ENCODE measurements around the gene NPSR1.
"Not testable (repeated sequence)": the region's sequence is repeated elsewhere in the genome, so short reads cannot be mapped to it uniquely, and the experiment has no call there.

Gene NPSR1

GRCh38 chr7:34759477-34760125 lies 101.6 kb downstream of the NPSR1 start:
- DNase-seq = no peak

DNA sequence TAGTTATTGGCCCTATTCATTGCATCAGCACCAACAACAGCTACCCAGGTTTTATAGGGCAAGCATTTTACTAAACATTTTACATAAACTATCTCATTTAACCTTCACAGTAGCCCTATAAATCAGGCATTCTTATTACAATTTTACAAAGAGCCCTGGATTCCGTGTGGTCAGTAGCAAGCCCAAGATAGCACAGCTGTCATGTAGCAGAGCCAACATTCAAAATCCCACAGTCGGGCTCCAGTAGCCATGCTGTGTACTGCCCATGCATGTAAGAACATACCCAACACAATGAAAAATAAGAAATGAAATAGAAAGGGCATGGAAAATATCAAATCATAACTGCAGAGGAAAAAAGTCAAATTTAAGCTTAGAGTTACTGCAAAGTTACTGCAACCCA lies 102.3 kb downstream of the NPSR1 start:
- DNase-seq = no peak

DNA sequence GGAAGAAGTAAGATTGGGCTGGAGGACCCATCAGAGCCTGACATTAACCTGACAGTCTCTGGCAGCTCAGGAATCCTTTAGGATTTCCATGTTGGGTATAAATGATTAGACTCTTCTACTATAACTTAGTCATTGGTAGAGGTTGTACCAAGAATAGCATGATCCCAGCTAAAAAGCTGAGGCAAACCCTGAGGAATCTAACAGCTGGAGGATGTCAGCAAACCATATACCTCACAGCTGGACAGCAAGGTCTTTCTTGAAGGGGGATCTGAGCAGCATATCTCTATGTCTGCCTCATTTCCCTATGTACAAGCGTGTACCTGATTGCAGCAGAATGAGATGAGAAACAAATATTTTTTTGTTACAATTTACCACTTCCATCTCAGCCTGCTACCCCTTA lies 103.2 kb downstream of the NPSR1 start:
- DNase-seq = no peak

DNA sequence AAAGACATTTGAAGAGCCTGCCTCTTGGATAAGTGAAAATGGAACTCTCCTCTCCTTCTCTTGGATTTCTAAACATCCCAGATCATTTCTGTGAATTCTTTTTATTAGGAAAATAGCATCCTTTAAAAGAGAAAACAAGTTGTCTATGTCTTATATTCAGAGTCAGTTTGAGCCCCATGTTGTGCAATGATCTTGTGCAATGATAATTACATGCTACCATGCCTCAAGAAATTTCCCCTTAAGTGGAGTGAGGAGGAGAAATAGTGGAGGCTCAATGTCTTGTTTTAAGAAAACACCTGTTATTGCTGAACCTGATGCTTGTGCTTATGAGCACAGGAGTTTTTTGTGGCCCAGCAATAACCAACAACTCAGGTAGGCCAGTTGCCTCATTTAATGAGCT lies 103.6 kb downstream of the NPSR1 start:
- DNase-seq = no peak

DNA sequence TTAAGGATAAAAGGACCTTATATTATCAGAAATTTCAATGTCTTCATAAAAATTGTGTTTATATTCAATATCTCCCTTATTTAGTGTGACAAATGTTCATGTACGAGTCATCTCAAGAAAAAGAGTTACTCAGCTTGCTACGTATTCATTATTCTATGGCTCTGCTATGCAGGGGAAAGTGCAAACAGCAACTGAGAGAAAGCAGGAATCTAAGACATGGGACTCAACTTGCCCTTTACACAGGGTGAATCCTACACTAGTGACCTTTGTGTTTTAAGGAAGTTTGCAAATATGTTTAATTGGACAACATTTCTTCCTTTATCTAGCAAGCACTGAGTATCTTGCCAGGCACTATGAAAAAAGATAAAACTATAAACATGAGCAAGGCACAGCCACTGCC lies 104.7 kb downstream of the NPSR1 start:
- no peak for DNase-seq

GRCh38 chr7:34772296-34772938 lies 114.4 kb downstream of the NPSR1 start:
- no peak for DNase-seq

DNA sequence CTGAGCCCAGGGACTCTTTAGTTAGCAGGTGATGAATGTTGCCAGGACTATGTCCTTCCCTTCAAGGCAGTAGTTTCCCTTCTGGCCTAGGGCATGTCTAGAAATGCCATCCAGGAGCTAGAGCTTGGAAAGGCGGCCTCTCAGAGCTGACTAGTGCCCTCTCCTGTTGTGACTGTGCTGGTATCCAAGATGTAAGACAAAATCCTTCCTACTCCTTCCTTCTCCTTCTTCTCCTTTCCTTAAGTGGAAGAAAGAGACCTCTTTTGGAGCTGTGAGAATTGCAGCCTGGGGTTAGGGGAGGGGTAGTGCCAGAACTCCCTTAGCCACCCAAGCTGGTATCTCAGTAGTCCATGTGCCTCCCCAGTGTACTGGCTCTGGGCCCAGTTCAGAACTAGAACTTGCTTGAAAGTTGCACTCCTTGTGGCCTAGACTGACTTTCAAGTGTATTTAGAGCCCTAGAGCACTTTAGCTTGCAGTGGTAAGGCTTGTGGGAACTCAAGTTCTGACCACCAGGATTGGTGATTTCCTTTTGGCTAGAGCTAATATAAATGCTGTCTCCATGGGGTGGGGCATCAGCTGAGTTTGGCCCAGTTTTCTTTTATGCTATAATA lies 118.8 kb downstream of the NPSR1 start:
- DNase-seq = no peak

DNA sequence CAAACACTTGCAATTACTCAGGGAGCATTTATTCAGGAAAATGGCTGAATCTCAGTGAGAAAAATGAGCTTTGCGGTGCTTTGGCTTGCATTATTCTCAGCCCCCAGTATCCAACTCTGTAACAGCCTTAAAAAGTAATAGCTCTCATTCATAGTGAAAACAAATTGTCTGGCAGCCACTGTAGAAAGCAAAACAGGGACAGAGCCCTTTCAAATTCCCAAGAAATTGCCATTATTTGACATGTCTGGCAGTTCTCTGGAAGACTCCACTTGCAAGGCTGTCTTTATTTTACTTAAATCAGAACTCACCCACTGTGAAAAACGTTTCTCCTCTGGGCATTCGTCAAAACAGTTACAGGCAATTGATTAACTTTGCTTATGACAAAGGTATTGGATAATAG lies 122.5 kb downstream of the NPSR1 start:
- no peak for DNase-seq

DNA sequence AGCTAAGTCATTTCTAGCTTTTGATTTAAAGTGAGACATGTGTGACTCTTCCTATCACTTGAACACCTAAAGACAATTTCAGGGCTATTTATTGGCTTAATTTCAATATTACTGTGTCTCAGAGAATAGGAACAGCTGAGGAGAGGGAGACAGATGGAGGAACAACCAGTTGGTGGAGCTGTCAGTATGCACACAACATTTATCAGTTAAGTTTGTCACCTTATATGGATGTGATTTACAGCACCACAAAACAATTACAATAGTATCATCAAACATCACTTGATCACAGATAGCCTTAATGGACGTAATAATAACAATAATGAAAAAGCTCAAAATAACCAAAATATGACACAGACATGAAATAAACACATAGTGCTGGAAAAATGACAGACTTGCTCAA lies 129.6 kb downstream of the NPSR1 start:
- no peak for DNase-seq

- no peak for DNase-seq
Observed at GRCh38 chr7:34806831-34807230, 148.8 kb downstream of the NPSR1 start.

GRCh38 chr7:34807548-34808340 lies 149.7 kb downstream of the NPSR1 start:
- no peak for DNase-seq

- DNase-seq = not testable (repeated sequence)
Observed at GRCh38 chr7:34814203-34814842, 156.3 kb downstream of the NPSR1 start.

DNA sequence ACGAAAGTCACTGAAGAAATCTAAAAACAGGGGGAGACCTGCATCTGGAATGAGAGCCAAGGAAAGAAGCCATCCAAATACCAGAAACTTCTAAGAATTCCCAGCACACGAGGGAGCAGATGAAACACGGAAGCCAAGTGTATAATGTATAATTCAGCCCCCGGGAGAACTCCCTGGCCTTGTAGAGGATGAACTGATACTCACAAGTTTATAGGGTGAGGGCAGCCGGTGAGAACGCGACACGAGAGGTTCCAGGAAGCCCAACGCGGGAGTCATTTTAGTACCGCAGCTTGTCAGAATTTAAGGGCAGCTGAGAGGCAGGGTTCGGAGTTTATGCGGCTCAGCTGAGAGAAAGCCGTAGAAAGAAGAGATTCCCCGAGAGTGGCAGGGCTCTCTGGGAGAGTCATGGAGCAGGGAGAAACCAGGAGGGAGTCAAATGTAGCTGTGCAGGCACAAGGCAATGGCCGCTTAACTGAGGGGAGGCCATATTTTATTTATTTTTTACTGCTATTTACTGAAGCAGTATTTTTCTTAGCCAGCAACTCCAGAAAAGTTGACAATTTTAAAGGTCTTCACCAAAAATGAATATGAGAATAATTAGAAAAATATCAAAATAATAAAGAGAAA lies 164.0 kb downstream of the NPSR1 start:
- no peak for DNase-seq

DNA sequence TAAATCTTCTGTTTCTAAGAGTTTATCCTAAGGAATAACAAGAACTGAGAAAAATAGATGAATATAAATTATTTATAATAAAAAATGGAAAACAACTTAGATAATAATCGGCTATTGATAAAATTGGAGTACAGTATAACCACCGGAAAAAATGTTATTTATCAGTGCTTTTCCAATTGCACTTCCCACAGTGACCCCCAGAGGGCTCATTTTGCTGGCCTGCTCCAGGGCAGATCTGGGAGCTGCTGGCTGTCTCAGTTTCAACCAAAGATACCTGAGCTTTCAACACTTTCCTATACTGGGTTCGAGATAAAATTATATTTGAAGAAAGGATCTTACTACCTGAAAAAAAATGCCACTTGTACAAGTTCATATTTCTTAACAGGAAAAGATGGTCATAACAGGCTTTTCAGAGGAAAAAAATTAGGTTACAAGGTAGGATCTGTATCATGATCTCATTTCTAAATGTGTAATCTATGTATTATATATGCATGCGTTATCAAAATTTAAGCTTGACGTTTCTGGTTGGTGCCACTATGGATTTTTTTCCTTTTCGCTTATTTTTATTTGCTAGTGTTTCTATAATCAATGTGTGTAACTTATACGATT lies 165.7 kb downstream of the NPSR1 start:
- DNase-seq = peak in 1 of 2 donors; percentile 34

DNA sequence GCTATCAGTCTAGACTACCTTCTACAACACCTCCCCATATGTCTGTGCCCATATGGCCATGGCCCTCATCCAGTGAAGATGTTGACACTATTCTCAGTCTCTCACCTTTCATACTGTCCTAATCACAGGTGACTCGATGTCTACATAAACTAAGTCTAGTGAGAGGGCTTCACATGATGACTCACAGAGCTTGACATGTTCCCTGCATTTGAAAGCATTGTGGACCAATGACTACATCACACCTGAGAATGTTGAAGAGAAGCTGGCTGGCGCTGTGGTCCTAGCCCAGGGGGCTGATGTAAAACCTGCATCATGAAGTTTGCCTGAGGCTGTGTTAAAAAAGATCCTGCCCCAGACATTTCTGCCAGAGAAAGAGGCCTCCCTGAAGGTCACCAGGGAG lies 167.2 kb downstream of the NPSR1 start:
- DNase-seq = no peak

GRCh38 chr7:34830390-34830789 lies 172.4 kb downstream of the NPSR1 start:
- DNase-seq = no peak

GRCh38 chr7:34831436-34831835 lies 173.4 kb downstream of the NPSR1 start:
- DNase-seq = no peak

DNA sequence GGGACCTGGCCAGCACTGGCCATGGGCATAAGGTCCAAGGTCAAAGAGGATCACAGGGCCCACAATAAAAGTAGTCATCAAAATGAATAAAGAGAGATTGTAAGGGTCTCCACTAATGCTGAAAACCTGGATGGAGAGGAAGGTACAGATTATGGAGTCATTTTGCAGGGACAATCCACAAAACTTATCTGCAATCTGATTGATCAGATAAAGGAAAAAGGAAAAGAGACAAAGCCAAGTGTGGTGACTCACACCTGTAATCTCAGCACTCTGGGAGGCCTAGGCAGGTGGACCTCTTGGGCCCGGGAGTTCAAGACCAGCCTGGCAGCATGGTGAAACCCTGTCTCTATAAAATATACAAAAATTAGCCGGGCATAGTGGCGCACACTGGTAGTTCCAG lies 174.0 kb downstream of the NPSR1 start:
- no peak for DNase-seq

DNA sequence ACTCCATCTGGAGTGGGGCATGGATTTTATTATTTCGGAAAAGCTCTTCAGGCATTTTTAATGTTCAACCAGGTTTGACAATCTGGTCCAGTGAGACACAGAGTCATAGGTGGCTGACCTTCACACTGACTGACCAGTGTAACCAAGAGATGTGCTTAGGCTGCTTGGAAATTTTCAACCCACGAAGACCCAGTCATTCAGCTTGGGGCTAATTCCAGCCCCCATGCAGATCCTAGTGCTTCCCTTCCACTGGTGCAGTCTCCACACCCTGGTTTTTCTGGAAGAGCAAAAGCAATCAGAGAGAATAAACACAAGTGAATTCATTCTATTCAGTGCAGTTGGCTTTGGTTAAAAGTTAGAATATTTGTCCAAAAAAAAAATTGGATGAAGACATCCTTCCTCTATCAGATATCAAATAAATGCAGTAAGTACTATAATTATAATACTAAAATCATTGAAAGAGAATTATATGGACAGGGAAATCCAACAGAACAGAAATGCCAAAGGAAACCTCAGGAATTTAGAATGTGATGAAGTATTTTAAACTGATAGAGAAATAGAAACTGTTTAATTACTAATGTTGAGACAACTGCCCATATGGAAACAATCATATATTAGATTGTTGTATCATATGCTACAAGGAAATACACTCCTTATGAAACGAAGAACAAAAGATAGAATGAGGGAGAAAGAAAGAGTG lies 178.0 kb downstream of the NPSR1 start:
- no peak for DNase-seq

DNA sequence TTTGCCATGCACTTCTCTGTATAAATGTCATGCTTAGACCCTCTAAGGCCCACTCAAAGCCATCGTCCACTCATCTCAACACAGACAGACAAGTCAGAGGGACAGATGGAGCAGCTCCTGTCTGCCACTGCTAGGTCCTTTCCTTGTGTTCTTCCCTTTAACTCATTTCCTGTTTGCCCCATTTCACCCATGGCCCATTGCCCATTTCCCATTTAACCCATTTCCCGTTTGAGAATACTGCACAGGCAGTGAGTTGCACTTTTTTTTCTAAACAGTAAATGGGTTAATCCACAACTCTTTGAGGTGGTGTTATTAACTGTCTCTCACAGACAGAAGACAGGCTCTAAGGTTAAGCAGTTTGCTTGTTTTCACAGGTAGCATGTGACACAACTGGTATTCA lies 179.3 kb downstream of the NPSR1 start:
- no peak for DNase-seq

GRCh38 chr7:34837801-34838201 lies 179.8 kb downstream of the NPSR1 start:
- DNase-seq = no peak
